HG03196 (cell line): Measurements from ENCODE around the gene ITCH.

Experiments used
- ATAC-seq: cut with Tn5 transposase; IDR thresholded peaks from one replicate; pipeline ENCODE4 v1.9.1; 2021; ENCODE audit not compliant: unreplicated experiment

The ITCH gene

DNA sequence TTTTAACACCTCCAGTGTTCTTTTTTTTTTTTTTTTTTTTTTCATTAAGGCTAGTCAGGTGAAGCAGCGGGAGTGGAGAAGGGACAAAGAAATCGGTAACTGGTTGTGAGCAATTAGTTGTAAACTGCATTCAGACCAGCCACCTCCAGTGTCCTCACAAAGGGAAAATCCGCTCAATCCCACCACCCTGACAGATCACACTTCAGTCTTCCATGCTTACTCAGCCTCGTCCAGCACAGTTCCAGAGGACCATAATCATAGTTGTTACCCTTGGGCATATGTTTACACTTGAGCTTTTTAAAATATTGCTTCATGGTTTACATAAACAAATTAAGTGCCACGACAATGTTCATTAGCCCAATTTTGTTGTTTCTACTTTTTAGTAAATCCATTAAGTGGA lies 163.4 kb downstream of the ITCH start:
- ATAC-seq = no peak

DNA sequence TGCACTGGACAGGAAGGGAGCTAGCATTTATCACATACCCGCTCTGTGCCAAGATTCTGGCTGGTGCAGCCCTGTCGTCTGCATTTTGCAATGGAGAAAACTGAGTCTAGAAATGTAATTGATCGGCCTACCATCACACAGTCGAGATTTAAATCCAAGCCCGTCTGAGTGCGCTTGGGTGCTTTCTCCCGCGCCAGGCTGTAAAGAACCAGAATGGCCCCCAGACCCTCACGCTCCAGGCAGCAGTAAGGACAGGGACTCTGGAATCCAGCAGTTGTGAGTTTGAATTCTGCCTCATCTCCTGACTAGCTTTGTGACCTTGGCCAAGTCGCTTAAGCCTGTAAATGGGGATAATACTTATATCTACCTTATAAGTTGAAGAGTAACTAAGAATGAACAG lies 163.9 kb downstream of the ITCH start:
- no peak for ATAC-seq

DNA sequence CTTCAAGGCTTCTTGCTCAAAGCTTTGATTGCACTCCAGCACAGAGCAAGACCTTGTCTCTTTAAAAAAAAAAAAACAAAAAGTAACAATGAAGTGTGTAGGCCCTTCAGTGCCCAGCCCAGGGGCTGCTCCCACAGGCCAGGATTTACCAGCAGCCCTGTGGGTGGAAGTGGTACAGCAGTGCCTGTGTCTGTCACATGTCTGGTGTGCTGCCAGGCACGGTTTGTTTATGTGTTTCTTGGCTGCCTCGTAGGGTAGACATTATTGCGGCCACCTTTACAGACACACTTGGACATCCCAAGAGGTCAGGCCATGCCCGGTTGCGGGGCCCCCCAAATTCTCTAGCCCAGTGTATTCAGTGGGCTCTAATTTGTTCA lies 165.8 kb downstream of the ITCH start:
- no peak for ATAC-seq

DNA sequence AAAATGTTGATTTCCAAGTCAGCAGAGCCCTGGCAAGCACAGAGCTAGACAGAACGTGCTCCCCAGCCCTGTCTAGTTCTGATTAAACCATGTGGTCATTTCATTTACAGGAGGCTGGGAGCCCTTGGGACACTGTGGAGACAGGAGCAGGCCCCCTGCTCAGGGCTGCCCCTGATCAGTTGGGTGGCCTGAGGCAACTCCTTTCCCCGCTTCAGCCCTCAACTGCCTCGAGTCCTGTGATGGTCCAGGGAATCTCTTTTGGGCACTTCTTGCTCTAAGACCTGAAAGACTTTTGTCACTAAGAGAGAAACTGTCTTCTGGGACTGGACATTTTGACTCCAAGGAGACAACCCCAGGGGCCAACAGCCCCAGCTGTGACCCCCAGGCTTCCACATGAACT lies 166.7 kb downstream of the ITCH start:
- no peak for ATAC-seq

DNA sequence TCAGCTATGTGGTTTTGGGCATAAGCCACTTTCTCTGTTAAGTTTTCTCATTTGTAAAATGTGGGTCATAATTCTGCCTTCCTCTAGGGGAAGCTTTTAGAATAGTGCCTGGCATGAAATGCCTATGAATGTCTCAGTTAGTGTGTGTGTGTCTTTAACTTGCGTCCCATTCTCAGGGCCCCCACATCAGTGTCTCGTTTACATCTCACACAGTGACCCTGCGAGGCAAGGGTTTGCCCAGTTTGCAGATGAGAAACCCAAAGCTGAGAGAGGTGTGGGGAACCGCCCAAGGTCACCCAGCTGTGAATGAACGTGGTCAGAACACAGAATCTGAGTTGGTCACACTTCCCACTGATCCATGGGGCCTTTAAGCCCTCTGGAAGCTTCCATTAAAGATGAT lies 167.3 kb downstream of the ITCH start:
- no peak for ATAC-seq

DNA sequence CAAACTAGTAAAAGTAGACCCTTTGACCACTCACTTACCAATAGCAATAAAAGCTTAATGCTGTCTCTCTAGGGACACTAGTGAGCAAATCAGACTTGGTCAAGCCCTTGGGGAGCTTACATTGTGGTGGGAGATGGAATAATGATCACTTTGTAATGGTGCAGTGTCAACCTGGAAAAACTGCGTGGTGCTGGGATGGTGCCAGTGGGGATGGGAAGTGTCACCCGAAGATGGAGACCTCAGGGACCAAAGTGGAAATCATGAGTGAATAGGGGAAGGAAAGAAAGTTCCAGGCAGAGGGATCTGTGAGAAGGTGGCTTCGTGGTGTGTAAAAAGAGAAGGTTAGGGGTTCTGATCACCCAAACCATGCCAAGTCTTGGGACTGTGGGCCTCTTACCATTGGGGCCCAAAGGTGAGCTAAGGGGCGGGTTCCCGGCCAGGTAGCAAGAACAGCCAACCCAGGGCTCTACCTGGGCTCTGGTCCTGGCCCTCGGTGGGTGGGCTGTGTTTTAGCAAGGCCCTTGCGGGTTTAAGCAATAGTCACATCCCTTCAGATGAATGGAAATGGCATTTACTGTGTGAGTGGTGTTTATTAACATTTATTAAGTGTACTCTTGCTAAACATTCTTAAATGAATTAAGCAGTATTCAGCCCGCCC lies 168.7 kb downstream of the ITCH start:
- no peak for ATAC-seq

DNA sequence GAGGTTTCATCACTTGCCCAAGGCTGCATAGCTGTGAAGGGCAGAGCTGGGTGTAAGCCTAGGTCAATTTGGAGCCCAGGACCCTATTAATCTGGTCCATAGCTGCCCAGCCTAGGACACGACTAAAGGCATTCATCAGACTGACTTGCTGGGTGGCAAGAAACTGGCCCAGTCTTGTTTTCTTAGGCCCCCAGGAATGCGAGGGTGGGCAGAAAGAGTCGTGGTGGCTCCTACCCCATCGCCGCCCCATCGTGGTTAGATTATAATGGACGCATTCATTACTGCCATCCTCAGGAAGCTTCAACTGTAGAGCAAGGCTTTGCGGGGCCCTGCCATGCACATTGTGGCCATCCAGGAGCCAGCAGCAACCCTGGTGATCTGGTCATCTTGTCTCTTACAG lies 169.2 kb downstream of the ITCH start:
- ATAC-seq = no peak

DNA sequence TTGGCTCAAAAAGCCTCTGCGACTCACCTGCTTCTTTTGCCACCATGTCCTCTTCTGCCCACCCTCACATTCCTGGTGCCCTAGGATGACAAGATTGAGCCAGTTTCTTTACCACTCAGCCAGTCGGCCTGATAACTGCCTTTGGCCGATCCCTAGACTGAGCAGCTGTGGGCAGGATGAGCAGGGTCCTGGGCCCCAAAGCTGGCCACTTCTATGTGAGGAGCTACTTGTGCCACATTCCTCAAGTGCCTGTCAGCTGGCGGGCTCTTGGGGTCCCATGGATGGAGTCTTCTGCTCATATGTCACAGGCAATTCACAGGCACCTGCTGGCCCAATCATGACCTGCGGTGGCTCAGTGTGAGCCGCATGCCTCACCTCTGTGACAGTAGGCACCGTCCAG lies 169.7 kb downstream of the ITCH start:
- no peak for ATAC-seq

DNA sequence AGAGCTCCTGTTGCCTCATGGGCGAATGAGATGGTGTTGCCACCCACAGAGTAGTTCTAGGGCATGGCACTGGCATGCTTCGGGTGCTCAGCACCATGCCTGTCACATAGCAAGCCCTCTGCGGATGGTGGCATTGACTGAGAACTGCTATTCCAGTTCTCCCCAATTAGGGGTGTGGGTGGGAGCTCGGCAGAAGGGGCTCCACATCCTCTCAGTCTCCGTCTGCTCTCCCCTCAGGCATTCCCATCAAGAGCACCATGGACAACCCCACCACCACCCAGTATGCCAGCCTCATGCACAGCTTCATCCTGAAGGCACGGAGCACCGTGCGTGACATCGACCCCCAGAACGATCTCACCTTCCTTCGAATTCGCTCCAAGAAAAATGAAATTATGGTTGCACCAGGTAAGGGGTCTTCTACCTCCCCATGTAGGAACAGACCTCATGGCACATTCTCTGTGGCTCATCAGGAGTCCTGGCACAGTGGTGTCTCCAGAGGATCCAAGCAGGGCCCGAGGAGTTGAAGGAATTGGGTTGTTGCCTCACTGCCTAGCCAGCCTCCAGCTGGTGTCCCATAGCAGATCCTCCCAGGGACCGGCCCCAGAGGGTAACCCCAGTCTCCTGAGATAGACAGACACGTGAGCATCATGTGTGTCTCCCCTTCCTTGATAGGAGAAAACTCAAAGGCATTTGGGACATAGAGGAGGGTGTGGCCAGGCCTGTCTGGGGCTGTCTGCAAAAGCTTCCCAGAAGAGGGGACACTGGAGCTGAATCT lies 171.5 kb downstream of the ITCH start:
- ATAC-seq = no peak

DNA sequence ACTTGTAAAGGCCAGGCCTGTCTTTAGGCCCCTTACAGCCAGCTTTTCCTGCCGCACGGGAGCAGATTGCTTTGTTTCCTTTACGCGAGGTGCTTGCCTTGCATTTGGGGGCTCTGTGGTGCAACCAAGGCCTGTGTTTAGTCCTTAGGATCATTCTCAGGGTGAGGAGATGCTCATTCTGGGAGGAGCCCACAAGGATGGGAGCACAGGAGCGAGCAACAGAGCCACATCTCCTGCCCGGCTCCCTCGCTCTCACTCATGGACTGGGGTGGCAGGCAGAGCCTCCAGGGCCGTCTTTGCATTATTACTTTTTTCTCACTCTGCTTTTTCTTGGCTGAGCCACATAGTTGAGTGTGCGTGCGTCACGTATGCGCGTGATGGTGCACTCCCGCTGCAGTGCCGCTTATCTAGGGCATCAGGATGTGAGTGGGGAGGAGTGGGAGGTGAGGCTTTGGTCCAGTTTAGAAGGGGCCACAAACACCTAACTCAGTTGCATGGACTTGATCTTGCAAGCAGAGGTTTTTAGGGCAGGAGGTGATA lies 172.3 kb downstream of the ITCH start:
- no peak for ATAC-seq

DNA sequence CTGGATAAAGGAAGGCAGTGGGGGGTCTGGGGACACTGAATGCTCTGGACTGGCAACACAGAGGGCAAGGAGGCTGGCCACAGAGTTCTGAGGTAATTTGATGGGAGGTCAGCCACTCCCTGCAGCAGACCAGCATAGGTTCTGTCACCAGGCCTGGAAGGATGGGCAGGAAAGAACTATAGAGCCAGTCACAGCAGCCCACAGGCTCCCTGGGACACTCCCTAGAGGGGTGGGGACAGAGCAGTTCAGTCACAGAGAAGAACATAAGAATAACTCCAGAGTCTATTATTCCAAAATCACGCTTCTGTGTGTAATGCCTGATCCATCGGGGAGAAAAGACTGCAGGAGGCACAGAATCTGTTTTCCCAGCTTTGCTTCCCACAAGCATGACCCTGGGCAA lies 172.8 kb downstream of the ITCH start:
- ATAC-seq = no peak

DNA sequence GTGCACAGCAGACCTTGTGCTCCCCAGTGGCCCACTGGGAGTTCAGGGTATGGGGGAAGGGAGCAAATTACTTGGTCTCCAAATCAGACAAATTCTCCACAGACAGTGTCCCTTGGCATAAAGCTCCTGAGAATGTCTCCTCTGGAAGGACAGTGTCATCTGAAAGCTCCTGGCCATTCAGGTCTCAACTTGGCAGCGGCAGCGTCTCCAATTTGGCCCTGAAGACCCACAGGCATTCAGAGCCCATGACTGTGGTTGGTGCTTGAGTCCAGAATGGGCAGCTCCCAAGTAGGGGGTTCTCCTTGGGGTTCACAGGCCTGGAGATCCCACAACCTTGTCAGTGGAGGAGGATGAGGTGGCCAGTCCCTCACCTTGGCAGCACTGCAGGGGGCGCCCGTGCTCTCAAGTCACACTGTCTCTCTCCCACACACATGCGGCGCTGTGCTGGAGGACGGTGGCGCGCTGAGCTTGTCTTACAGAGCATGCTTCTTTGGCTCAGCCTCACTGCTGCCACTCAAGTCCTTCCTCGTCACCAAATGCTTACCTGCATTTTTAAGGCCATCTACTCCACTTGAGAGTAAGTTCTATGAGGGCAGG lies 173.8 kb downstream of the ITCH start:
- no peak for ATAC-seq

DNA sequence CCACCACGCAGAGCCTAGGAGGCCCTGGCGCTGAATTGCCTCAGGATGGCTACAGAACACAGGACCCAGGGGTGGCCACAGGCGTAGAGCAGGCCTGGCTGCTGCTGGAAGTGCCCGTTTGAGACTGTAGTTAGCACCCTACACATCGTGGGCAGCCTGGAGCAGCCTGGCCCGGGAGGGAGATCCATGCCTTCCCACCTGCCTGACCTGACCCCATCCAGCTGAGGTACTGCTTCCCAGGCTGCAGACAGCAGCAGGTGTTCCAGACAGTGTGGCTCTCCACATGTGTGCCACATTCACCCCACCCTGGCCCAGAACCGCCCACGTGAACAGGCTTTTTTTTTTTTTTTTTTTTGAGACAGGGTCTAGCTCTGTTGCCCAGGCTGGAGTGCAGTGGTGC lies 174.6 kb downstream of the ITCH start:
- ATAC-seq = no peak

DNA sequence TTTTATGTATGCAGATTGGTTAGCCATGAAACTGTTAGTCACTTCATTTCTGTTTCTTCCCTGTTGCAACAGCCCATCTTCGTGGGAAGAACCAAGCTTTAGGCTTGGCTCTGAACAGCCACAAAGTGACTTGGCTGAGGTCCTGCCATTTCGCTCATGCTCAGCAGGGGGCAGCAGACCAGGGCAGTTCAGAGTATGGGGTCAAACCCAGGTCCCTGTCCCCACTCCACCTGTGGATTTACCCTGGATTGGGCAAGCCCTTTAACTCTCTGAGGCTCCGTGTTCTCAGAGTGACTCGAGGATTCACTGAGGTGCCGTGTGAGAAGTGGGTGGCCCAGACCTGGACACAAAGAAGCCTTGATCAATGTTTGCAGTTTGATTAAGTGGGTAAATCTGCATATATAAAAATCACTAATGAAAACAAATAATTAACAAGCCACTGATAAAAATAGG lies 175.6 kb downstream of the ITCH start:
- no peak for ATAC-seq

DNA sequence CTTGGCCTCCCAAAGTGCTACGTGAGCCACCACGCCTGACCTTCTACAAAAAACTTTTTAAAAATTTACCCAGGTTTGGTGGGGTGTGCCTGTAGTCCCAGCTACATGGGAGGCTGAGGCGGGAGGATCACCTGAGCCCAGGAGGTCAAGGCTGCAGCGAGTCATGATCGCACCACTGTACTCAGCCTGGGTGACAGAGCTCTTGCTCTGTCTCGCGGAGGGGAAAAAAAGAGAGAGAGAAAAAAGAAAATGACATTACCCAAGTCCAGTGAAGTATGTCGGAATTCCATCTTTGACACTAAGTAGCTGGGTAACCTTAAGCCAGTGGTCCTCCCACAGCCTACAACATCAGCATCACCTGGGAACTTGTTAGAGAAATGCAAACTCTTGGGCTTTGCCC lies 176.7 kb downstream of the ITCH start:
- no peak for ATAC-seq

DNA sequence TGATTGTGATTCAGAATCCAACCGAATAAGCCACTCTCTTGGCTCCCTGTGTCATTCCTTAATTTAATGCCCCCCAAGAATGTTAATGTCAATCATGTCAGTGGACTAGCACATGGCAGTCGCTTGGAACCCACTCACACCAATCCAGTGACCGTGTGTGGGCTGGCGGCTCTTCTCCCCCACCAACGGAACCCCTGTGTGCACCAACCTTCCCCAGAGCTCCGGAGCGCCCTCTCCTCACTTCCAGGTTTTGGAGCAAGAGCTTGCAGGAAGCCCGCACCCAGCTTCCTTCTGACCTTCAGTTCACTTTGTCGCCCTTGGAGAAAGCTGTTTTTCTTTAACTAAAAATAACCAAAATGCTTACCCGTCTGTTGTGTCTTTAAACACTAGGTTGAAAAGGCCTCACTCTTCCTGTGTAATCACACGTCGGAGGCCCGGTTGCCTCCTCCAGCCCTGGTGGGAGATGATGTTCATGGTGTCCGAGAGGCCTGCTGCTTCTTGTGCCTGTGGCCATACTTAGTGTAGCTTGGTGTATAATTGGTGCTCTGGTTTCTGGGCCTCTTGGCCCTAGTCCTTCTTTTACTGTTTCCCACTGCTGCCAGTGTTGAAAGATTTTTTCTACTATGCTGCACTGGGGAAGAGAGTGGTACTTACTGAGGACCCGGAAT lies 177.7 kb downstream of the ITCH start:
- ATAC-seq = no peak

DNA sequence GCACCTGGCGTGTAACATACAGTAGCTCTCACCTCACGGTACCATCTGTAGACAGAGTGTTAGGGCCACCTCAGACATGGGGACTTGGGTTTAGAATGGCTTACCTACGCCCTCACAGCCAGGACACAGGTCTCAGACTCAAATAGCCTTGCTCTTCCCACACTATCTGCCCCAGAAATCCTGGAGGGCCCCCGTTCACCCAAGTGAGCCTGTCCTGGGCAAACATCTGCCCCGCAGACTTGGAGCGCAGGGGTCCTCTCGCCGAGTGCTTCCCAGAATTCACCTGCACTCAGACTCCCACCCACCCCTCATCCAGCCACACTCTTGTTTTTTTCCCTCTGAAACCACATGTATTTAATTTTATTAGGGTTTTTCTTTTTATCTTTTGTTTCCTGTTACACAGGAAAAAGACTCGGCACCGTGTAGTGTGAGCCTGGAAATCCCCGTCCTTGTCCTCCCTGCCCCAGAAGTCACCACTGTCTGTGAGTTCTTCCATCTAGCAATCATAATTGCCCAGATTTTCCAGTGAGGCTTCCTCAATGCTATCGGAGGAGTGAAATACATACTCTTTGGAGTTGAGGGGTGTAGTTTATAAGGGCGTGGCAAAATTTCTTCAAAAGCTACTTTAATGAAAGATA lies 178.3 kb downstream of the ITCH start:
- no peak for ATAC-seq

DNA sequence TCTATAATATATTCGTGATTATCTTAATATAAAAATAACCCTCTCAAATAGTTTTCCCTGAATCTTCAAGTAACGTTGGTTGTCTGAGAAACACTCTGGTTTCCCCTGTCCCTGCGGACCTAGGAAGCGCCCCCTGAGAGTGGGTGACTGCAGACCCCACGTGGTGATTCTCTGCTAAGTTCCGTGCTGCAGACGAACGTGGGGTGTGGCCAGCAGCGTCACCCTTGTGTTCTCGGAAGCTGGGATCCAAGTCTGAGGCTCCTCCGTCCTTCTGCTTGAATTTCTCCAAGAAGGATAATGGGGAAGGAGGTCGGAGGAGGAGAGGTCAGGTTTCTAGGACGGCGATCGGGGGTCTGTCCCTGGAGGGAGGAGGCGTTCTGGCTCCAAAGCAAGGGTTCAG lies 178.8 kb downstream of the ITCH start:
- ATAC-seq = no peak

DNA sequence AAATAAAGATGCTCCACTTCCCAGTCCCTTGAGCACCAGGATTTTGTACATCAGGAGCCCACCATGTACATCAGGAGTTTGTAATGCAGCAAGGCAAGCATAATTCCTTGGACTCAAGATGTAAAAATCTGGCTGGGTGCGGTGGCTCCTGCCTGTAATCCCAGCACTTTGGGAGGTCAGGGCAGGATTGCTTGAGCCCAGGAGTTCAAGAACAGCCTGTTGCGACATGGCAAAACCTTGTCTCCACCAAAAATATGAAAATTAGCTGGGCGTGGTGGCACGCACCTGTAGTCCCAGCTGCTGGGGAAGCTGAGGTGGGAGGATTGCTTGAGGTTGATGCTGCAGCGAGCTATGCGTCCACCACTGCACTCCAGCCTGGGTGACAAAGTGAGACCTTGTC lies 179.4 kb downstream of the ITCH start:
- ATAC-seq = no peak

DNA sequence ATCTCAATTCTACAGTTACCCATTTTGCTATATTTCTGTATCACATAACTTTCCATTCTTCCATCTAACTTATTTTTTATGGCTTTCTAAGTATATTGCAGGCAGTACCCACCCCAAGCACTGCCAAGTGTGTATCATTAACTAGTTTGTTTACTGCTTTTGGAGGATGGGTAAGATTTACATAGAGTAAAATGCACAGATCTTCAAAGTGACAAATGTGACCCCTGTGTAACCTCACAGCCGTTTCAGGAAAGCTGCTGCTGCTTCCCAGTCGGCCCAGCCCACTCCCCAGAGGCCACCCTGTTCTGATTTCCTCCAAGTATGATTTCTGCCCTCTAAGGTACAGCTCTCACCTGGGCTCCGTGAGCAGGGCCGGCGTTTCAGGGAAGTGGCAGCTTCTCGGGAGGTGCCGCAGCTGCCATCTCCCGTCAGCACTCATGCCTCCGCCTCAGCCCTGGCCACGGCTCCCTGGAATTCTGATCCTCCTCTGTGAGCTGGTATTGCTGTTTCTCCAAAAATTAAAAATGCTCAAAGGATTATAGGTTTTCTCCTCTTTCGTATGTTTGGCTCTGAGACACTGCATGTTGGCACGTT lies 180.5 kb downstream of the ITCH start:
- ATAC-seq = no peak
